ENCODE data around the gene NT5DC4. TPM values are rescaled to one million over a fixed set of nuclear protein-coding genes. Genes with fewer than 3 reads are reported as not detected.
"Not testable (repeated sequence)": the region's sequence is repeated elsewhere in the genome, so short reads cannot be mapped to it uniquely, and the experiment has no call there.

The NT5DC4 gene
- total RNA-seq, 1 donor from 2014 or later: not detected

- intact Hi-C loops (cut with micrococcal nuclease): no loop called here
These were observed 20.7 kb upstream of the NT5DC4 start for GRCh38 chr2:112699984-112700667.

DNA sequence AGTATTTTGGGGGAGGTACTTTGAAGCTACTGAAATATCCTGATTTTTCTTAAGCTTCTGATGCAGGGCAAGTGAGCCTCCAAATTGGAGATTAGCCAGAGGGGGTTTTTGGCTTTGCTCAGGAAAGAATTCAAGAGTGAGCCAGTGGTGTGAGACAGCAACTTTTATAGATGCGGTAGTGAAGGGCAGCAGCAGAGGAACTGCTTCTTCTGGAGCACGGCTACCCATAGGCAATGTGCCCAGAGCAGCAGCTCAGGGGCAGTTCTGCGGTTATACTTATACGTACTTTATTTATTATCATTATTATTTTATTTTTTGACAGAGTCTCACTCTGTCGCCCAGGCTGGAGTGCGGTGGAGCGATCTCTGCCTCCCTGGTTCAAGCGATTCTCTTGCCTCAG, 19.8 kb upstream of the NT5DC4 start:
- intact Hi-C loops (cut with micrococcal nuclease): no loop called here

- intact Hi-C loops (cut with micrococcal nuclease): no loop called here
These were observed 17.1 kb upstream of the NT5DC4 start for GRCh38 chr2:112703684-112704083.

DNA sequence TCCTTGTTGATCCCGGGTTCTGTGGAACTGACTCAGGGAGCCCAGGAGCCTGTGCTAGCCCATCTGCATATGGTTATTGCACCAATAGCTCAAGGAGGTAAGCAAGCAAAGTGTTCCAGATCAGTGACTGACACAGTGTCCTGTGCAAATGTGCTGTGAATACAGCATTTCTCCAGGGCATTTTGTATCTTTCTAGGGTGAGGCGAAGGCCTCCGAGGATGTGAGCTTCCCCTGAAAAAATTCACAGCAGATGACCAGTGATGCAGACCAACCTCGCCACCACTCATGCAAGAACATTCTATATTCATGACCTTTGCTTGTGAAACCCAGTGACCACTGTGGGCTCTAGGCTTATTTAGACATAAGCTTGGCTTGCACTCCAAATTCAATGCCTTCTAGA, 15.2 kb upstream of the NT5DC4 start:
- intact Hi-C loops (cut with micrococcal nuclease): loop anchor here (5.0 kb wide), 2 partner anchors 58 to 73 kb away; partner anchors contain the start of gene SLC20A1

- intact Hi-C loops (cut with micrococcal nuclease): loop anchor here (1.0 to 5.0 kb wide), 3 partner anchors 14 to 74 kb away; partner anchors contain the start of gene SLC20A1
These were observed 14.6 kb upstream of the NT5DC4 start for GRCh38 chr2:112706170-112706664.

DNA sequence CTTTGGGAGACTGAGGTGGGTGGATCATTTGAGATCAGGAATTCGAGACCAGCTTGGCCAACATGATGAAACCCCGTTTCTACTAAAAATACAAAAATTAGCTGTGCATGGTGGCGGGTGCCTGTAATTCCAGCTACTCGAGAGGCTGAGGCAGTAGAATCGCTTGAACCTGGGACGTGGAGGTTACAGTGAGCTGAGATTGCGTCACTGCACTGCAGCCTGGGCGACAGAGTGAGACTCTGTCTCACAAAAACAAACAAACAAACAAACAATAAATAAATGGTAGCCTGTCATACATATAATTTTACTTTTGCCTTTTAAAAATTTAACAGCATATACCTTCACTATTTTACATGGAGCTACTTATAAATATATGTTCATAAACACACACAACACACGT, 13.9 kb upstream of the NT5DC4 start:
- intact Hi-C loops (cut with micrococcal nuclease): loop anchor here (1.0 to 5.0 kb wide), 3 partner anchors 15 to 75 kb away; partner anchors contain the start of gene SLC20A1

DNA sequence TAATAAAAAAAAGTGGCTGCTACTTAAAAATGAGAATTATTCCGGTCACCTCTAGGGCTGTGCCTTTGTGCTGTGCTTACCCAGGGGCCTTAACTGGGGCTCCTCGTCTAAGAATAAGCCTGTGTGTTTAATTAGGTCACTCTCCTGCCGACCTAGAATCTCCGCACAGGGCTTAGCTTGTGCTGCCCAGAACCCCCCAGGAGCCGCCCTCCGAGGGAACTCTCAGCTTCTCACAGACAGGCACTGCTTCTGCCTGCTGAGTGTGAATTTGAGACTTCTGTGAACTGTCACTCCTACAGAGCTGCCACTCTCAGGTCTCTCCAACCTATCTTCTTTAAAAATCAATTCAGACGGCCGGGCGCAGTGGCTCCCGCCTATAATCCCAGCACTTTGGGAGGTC, 11.9 kb upstream of the NT5DC4 start:
- intact Hi-C loops (cut with micrococcal nuclease): loop anchor here (5.0 kb wide), 2 partner anchors 62 to 77 kb away; partner anchors contain the start of gene SLC20A1

DNA sequence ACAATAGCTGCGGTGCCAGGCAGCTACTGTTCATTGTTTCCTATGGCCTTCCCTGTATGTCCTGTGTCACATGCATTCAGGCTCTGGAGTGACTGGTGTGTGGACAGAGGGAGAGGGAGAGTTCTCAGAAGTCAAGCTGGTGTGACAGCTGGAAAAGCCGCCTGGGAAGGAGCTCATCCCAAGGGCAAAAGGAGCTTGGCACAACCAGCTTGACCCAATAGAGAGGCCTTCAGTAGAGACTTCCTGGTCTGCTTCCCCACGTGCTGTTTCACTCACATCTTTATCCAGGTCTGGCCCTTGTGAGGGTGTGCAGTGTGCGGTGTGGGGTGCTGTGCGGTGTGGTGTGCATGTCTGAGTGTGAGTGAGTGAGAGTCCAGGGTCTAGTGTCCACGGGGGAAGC, 11.1 kb upstream of the NT5DC4 start:
- intact Hi-C loops (cut with micrococcal nuclease): loop anchor here (5.0 kb wide), 2 partner anchors 62 to 77 kb away; partner anchors contain the start of gene SLC20A1

GRCh38 chr2:112710956-112711750, 9.7 kb upstream of the NT5DC4 start:
- intact Hi-C loops (cut with micrococcal nuclease): no loop called here

DNA sequence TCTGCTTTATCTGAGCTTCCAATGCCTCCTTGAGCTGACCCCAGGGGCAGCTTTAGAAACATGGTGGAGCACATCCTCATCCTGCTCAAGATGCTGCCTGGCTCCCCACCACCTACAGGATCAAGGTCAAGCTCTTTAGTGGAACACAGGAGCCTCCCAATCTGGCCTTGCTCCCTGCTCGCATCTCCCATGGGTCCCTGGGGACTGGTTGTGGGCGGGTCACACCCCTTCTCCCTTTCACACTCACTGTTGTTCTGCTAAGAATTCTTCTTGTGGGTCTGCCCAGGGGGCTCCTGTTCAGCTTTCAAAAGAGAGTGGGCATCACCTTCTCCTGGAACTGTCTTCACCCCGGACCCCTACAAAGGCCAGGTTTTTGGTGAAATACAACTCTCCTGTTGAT, 8.4 kb upstream of the NT5DC4 start:
- intact Hi-C loops (cut with micrococcal nuclease): no loop called here

DNA sequence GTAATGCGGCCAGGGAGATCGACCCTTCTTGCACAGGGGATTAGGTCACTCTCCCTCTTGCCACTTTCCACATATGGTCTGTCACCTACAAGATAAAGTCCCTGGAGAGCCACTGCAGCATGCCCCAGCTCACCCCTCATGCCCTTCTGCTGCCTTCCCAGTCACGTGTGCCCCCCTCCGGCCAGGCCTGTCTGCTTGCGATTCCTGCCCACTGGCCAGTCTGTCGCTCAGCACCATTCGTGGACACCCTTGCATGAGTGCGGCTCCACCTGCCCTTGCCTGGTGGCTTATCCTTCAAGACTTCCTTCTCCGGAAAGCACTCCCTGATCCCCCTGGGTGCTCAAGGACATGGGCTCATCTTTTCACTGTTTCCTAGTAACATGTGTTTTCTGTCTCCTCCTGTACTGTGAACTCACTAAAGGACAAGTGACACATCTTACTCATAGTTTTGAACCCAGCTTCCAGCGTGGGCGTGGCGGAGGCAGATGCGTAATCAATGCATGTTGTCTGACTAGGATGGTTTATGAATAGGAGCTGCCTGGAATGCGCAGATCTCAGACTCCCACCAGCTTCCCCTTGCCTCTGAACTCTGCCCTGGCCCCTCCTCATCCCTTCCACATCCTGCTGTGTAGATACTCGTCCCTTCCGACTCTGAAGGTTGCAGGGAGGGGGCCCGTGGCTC, 7.8 kb upstream of the NT5DC4 start:
- intact Hi-C loops (cut with micrococcal nuclease): no loop called here

- intact Hi-C loops (cut with micrococcal nuclease): no loop called here
These were observed 7.3 kb upstream of the NT5DC4 start for GRCh38 chr2:112713585-112713925.

- intact Hi-C loops (cut with micrococcal nuclease): no loop called here
These were observed 6.9 kb upstream of the NT5DC4 start for GRCh38 chr2:112713926-112714325.

DNA sequence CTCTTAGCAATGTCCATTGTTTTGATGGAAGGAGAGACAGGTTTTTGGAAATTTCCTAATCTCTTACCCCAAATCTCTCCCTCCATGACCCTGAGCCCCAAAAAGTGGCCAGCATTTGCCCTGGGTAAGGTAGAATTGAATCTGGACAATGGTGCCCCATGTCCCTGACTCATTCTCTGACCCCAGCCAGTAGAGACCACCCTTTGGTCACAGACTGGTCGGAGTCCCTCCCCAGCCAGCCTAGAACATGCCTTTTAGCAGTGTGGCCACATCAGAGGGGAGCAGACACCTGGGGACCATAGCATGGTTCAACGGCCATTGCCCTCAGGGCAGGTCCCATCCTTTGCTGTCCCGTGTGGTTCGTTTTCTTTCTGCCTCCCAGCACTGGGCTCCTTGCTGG, 6.5 kb upstream of the NT5DC4 start:
- intact Hi-C loops (cut with micrococcal nuclease): no loop called here

- intact Hi-C loops (cut with micrococcal nuclease): no loop called here
These were observed 5.8 kb upstream of the NT5DC4 start for GRCh38 chr2:112714836-112715631.

DNA sequence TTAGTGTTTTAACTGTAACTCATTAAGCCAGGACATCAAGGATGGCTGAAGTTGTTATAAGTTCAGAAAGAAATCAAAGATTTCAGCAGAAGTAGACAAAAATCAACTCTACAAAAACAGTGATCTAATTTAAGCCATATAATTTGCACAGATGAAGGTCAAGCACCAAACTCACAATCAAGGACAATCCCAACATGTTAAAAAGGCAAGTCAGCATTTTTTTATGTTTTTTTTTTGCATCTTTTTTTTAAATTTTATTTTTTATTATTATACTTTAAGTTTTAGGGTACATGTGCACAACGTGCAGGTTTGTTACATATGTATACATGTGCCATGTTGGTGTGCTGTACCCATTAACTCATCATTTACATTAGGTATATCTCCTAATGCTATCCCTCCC, 4.7 kb upstream of the NT5DC4 start:
- intact Hi-C loops (cut with micrococcal nuclease): not testable (repeated sequence)

DNA sequence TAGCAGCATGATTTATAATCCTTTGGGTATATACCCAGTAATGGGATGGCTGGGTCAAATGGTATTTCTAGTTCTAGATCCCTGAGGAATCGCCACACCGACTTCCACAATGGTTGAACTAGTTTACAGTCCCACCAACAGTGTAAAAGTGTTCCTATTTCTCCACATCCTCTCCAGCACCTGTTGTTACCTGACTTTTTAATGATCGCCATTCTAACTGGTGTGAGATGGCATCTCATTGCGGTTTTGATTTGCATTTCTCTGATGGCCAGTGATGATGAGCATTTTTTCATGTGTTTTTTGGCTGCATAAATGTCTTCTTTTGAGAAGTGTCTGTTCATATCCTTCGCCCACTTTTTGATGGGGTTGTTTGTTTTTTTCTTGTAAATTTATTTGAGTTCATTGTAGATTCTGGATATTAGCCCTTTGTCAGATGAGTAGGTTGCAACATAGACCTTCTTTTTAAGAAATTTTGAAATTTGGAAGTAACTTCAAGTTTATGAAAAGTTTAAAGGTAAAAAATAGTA, 3.9 kb upstream of the NT5DC4 start:
- intact Hi-C loops (cut with micrococcal nuclease): not testable (repeated sequence)

- intact Hi-C loops (cut with micrococcal nuclease): no loop called here
These were observed 1.9 kb upstream of the NT5DC4 start for GRCh38 chr2:112718863-112719370.

DNA sequence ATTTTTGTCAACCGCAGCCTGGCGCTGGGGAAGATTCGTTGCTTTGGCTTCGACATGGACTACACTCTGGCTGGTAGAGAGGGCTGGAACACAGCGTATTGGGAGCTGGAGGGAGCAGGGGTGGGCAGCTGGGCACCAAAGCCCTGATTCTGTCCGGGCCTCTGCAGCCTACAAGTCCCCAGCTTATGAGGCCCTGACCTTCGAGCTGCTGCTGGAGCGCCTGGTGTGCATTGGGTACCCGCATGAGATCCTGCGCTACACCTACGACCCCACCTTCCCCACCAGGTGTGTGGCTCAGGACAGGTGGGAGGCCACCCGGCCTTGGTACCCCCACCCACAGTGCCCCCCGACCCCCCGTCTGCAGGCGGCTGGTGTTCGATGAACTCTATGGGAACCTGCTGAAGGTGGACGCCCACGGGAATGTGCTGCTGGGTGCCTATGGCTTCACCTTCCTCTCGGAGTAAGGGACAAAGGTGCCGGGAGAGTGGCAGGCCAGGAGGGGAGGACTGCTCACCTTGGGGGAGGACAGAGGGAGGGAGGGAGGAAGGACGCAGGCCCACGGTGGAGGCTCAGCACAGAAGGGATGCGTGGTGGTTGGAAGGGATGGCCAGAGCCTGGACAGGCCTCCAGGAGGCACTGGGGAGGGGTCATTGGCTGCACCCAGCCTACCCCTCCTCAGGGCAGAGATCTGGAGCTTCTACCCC, 1.2 kb downstream of the NT5DC4 start:
- intact Hi-C loops (cut with micrococcal nuclease): no loop called here

All from T-helper 2 cell treated with Interferon-gamma antibody and Interleukin-4, amounts not matched to agents 100 ng/mL and 5 ng/mL, for 36 hours (primary cell).